ENCODE results near the gene PDE6A. TPM values are rescaled to one million over a fixed set of nuclear protein-coding genes. Genes with fewer than 3 reads are reported as not detected.
A peak's percentile ranks its signal among the peaks of the same experiment; 100 is the strongest.

The PDE6A gene
- total RNA-seq, 4 donors from 2014 or later, result 0.04 to 3.8 (median 2.2) TPM

GRCh38 chr5:149855366-149855765 lies 89.2 kb downstream of the PDE6A start:
- peak overlapping the region in 3 of 4 donors; percentile 33 to 64 (median 58) for H3K27ac ChIP-seq
- intact Hi-C loops (cut with DNase I), result no loop called here
- no peak overlapping the region for H3K4me3 ChIP-seq
- TF ChIP-seq POLR2A (IDR thresholded peaks at IDR 0.05), result no peak
- TF ChIP-seq CTCF (IDR thresholded peaks at IDR 0.05), result no peak
- no peaks in the 10 kb centered on the region for H3K9me3 ChIP-seq
- 70 to 76% methylated on average over 4 of the region's 4 CpGs for WGBS, 2 donors
- H3K36me3 ChIP-seq, result peaks cover 0 to 14% (median 0%) of the 10 kb centered on the region in 3 donors
- no peak for DNase-seq
- peaks cover 6 to 29% (median 7%) of the 10 kb centered on the region in 3 donors for H3K4me1 ChIP-seq
- no peaks in the 10 kb centered on the region for H3K27me3 ChIP-seq

- H3K4me1 ChIP-seq, result peaks cover 6 to 29% (median 7%) of the 10 kb centered on the region in 3 donors
- DNase-seq, result no peak
- H3K4me3 ChIP-seq, result no peak overlapping the region
- intact Hi-C loops (cut with DNase I), result no loop called here
- peak overlapping the region in 3 of 4 donors; percentile 32 to 64 (median 33) for H3K27ac ChIP-seq
- H3K27me3 ChIP-seq, result no peaks in the 10 kb centered on the region
- WGBS, 2 donors, result 67 to 82% methylated on average over 3 of the region's 3 CpGs
- H3K36me3 ChIP-seq, result peaks cover 0 to 18% (median 0%) of the 10 kb centered on the region in 3 donors
- no peaks in the 10 kb centered on the region for H3K9me3 ChIP-seq
- TF ChIP-seq POLR2A (IDR thresholded peaks at IDR 0.05), result no peak
- TF ChIP-seq CTCF (IDR thresholded peaks at IDR 0.05), result no peak
These were observed 89.7 kb downstream of the PDE6A start for GRCh38 chr5:149854866-149855265.

GRCh38 chr5:149853701-149854100 lies 90.9 kb downstream of the PDE6A start:
- Histone ChIP-seq H3K4me3 (no peak overlapping the region), H3K36me3 (peaks cover 0 to 30% (median 0%) of the 10 kb centered on the region in 3 donors), H3K27ac (peak overlapping the region in 1 of 4 donors; percentile 43), H3K27me3 (no peaks in the 10 kb centered on the region), H3K9me3 (no peaks in the 10 kb centered on the region), H3K4me1 (peaks cover 6 to 29% (median 7%) of the 10 kb centered on the region in 3 donors)
- intact Hi-C loops (cut with DNase I), result no loop called here
- DNase-seq, result no peak
- TF ChIP-seq POLR2A (IDR thresholded peaks at IDR 0.05) (no peak), CTCF (IDR thresholded peaks at IDR 0.05) (no peak)
- 74 to 100% methylated on average over 1 to 3 of the region's 3 CpGs for WGBS, 2 donors

GRCh38 chr5:149853331-149853648 lies 91.3 kb downstream of the PDE6A start:
- H3K9me3 ChIP-seq, result no peaks in the 10 kb centered on the region
- H3K4me1 ChIP-seq, result peaks cover 6 to 27% (median 7%) of the 10 kb centered on the region in 3 donors
- TF ChIP-seq POLR2A (IDR thresholded peaks at IDR 0.05), result no peak
- TF ChIP-seq CTCF (IDR thresholded peaks at IDR 0.05), result no peak
- H3K4me3 ChIP-seq, result no peak overlapping the region
- intact Hi-C loops (cut with DNase I), result no loop called here
- peaks cover 0 to 34% (median 0%) of the 10 kb centered on the region in 3 donors for H3K36me3 ChIP-seq
- peak overlapping the region in 1 of 4 donors; percentile 43 for H3K27ac ChIP-seq
- DNase-seq, result no peak
- no peaks in the 10 kb centered on the region for H3K27me3 ChIP-seq
- 55 to 61% methylated on average over 4 of the region's 4 CpGs for WGBS, 2 donors

GRCh38 chr5:149852641-149853330 lies 91.8 kb downstream of the PDE6A start:
- DNase-seq, result no peak
- WGBS, 2 donors, result 33 to 42% methylated on average over 12 of the region's 12 CpGs

More at GRCh38 chr5:149852641-149853330, 91.8 kb downstream of the PDE6A start:
- peak overlapping the region in 1 of 4 donors; percentile 43 for H3K27ac ChIP-seq
- peaks cover 6 to 22% (median 7%) of the 10 kb centered on the region in 3 donors for H3K4me1 ChIP-seq
- H3K4me3 ChIP-seq, result no peak overlapping the region
- intact Hi-C loops (cut with DNase I), result no loop called here
- no peak for TF ChIP-seq POLR2A (IDR thresholded peaks at IDR 0.05)
- peak; percentile 69 to 81 (median 79) for TF ChIP-seq CTCF (IDR thresholded peaks at IDR 0.05)
- H3K9me3 ChIP-seq, result no peaks in the 10 kb centered on the region
- H3K27me3 ChIP-seq, result no peaks in the 10 kb centered on the region
- peaks cover 0 to 39% (median 0%) of the 10 kb centered on the region in 3 donors for H3K36me3 ChIP-seq
